ENCODE measurements around the gene HSPB3. TPM values are rescaled to one million over a fixed set of nuclear protein-coding genes. Genes with fewer than 3 reads are reported as not detected.
"Not testable (repeated sequence)": the region's sequence is repeated elsewhere in the genome, so short reads cannot be mapped to it uniquely, and the experiment has no call there.

Gene HSPB3, protein sequence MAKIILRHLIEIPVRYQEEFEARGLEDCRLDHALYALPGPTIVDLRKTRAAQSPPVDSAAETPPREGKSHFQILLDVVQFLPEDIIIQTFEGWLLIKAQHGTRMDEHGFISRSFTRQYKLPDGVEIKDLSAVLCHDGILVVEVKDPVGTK
- 1.1 TPM for polyA plus RNA-seq (2013, experiment 1 of 2; ENCODE audit: insufficient read length)
- 0.86 TPM for polyA plus RNA-seq (2013, experiment 2 of 2; ENCODE audit: insufficient read length)

- DNase-seq, result peak; percentile 88
Observed at GRCh38 chr5:54455413-54456157, at the start of gene HSPB3. HSPB3 (plus strand) TSS chr5:54455699; CDS start chr5:54455790, 91 bp downstream.

DNA sequence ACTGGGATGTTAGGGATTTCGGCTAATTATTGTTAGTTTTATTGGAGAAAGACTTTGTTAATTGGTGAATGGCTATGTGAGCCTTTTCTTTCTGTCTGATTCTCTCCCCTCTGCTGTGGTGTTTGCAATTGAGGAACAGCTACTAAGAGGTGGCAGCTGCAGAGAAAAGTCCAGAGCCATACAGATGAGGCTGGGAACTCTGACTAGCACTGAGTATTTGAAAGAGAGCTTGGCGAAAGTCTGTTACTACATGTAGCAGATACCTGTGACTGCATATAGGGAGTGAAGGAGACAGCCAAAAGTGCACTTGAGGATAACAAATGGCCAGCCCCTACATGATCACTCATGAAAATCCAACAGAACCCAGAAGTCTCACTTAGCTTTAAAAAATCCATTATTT is 44.3 kb upstream of the HSPB3 start:
- DNase-seq, result no peak

DNA sequence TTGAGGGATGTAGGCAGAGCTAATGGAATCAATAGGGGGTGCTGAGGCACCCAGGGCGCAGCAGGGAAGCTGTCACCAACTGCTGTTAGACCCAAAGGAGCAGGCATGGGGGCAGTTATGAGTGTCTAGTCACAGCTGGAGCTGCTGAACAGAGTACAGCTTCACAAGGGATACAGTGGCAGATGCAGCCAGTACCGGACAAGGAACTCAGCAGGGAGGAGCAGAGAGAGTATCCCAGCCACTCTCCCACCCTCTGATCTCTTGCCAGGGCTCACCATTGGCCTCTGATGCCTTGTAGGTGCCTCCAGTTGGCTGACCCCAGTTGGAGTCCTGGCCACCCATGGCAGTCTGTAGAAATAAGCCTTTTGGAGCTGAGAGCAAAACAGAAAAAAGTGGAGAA is 42.6 kb upstream of the HSPB3 start:
- no peak for DNase-seq

- no peak for DNase-seq
Observed at GRCh38 chr5:54415147-54415546, 40.4 kb upstream of the HSPB3 start.

GRCh38 chr5:54415896-54416601 is 39.5 kb upstream of the HSPB3 start:
- DNase-seq, result peak; percentile 70

DNA sequence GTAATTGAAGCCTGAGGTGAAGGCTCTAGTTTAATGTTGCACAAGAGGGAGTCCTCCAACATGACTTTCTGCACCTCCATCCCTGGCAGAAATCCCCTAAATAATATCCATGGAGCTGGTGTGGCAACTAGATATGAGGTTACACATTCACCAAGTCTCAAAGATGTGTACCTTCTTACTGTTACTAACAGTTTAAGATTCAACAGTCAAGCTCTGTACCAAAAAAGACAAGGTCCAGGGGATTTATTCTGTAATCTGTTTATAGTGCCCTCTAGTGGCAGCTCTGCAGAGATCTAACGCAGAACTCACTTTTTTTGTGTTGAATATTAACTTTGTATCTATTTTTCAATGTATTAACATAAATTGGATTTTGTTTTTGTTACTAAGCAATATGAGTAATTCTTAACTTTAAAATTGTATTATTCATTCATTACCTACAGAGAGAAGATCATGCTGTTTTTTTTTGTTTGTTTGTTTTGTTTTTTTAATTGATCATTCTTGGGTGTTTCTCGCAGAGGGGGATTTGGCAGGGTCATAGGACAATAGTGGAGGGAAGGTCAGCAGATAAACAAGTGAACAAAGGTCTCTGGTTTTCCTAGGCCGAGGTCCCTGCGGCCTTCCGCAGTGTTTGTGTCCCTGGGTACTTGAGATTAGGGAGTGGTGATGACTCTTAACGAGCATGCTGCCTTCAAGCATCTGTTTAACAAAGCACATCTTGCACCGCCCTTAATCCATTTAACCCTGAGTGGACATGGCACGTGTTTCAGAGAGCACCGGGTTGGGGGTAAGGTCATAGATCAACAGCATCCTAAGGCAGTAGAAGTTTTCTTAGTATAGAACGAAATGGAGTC is 35.7 kb upstream of the HSPB3 start:
- DNase-seq, result peak; percentile 56

DNA sequence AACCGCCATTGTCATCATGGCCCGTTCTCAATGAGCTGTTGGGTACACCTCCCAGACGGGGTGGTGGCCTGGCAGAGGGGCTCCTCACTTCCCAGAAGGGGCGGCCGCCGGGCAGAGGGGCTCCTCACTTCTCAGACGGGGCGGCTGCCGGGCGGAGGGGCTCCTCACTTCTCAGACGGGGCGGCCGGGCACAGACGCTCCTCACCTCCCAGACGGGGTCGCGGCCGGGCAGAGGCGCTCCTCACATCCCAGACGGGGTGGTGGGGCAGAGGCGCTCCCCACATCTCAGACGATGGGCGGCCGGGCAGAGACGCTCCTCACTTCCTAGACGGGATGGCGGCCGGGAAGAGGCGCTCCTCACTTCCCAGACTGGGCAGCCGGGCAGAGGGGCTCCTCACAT is 35.0 kb upstream of the HSPB3 start:
- DNase-seq, result not testable (repeated sequence)

DNA sequence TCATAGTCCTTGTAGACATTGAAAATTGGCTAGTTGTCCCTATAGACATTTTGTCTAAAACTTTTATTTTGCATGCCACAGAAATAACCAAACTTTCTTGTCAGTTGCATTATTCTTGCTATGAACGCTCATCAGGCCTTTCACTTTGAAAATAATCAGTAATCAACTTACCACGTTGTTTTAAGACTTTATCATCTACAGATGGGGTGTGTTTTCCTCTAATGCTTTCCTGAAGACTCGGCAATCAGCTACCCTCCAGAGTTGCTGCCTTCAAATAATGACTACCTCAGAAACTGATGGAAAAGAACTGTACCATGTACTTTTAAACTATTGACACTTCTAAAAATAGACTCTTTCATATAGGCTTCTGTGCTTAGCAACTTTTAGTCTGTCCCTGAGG is 33.5 kb upstream of the HSPB3 start:
- DNase-seq, result no peak

DNA sequence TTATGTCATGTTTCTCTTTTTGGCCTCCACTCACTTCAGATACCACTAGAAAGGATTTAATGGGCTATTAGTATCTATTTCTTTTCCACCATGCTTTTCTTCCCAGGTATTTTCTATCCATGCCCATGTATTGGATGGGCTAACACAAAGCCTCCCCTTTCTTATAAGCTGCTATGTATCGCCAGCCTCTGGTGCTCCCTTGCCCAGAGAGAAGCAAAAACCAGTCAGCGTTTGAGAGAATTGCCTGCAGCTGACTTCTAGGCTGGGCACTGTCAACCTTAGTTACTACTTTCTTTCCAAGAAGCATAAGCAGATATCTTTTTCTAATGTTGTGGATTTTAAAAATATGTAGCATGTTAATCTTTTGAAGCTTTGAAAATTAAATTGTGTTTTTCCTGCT is 30.2 kb upstream of the HSPB3 start:
- no peak for DNase-seq

- no peak for DNase-seq
Observed at GRCh38 chr5:54426209-54426608, 29.3 kb upstream of the HSPB3 start.

GRCh38 chr5:54434650-54435049 is 20.8 kb upstream of the HSPB3 start:
- DNase-seq, result not testable (repeated sequence)

GRCh38 chr5:54438620-54439389 is 16.7 kb upstream of the HSPB3 start:
- no peak for DNase-seq

GRCh38 chr5:54440456-54440893 is 15.0 kb upstream of the HSPB3 start:
- no peak for DNase-seq

DNA sequence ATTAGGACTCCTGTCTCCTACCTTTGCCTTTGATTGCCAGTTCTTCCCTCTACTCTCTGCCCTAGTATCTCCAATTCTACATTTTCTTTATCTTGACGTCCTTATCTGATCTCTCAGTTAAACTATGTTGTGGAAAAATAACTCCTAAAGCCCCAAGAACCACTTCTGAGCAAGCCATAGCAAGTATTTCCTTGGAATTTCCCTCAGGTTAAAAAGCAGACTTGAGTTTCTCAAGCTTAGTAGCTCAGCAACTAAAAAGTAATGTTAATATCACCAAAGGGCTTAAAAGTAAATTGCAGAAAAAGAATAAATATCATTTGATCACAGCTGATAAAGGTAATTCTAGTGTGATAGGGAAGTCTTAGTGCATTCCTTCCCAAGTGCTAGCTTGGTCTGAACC is 13.2 kb upstream of the HSPB3 start:
- DNase-seq, result no peak

- DNase-seq, result peak; percentile 58
Observed at GRCh38 chr5:54443270-54443669, 12.2 kb upstream of the HSPB3 start.

DNA sequence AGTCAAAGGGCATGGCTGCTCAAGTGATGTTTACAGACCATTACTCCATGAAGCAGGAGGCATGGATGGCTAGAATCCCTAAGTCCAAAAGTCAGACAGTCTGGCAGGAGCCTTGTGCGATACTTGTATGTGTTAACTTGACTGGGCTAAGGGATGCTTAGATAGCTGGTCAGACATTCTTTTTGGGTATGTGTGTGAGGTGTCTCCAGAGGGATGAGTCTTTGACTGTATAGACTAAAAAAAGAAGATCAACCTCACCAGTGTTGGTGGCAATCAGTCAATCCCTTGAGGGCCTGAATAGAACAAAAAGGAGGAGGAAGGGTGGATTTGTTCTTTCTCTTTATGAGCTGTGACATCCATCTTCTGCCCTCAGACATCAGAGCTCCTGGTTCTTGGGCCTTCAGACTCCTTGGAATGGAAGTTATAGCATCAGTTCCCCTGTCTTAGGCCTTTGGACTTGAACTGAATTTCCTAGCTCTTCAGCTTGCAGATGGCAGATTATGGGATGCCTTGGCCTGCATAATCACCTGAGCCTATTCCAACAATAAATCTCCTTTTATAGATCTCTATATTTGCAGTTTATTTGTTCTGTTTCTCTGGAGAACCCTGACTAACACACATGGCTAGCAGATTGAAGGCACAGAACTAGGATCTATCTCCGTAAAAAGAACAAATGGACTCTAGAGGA is 9.7 kb upstream of the HSPB3 start:
- no peak for DNase-seq

DNA sequence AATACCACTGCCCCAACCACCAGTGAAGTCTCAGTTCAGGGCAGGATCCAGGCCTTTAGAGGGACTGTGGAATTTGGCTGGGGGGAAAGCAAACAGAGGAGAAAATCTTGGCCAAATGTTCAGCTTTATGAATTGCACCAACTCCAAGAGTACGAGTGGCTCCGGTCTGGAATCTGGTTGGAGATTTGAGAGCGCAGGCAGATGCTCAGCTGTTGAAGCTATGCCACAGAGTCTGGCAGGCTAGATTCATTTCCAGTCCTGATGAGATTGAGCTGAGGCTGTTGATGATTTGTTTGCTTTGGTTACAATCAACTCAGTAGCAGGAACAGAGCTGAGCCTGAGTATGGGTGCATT is 9.1 kb upstream of the HSPB3 start:
- DNase-seq, result peak; percentile 21

DNA sequence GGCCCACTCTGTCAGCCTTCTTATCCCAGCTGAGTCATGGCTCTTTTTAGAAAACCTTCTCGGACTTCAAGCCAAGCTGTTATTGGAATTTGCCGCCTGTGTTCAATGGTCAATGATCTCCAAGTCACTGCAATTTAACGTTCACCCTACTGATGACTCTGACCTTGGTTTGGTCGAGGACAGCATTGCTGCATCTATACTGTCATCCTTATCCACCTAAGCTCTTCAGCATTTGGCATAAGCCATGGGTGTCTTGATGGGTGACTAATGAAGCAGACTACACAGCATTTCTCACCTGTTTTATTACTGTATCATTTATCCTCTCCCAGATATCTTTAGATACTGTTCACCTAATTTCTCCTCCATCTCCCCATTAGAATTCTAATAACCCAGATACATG is 5.6 kb upstream of the HSPB3 start:
- DNase-seq, result no peak

- no peak for DNase-seq
Observed at GRCh38 chr5:54450542-54450941, 5.0 kb upstream of the HSPB3 start.

- DNase-seq, result no peak
Observed at GRCh38 chr5:54453046-54453445, 2.5 kb upstream of the HSPB3 start.

- DNase-seq, result no peak
Observed at GRCh38 chr5:54454602-54455001, 897 bp upstream of the HSPB3 start.
